SU-DHL-6 (cell line): Measurements from ENCODE around the gene RBM48.

ENCODE experiments used
- H2AFZ ChIP-seq: fragments of 200-600 bp; sonication (generic); 2 replicates; pipeline ENCODE4 v1.6.1; 2014; ENCODE audit warnings: low read depth, mild to moderate bottlenecking, moderate library complexity, mixed read lengths, antibody characterized with exemption, low read length; ENCODE audit not compliant: severe bottlenecking
- H3F3A ChIP-seq: fragments of 200-600 bp; shearing (Covaris generic); 2 replicates; pipeline ENCODE4 v1.6.0; 2016; ENCODE audit warnings: antibody characterized with exemption, mild to moderate bottlenecking; ENCODE audit not compliant: insufficient read depth
- H3K27ac ChIP-seq: fragments of 200-600 bp; sonication (generic); 2 replicates; pipeline ENCODE4 v1.5.1; 2016; ENCODE audit warnings: low read depth, mild to moderate bottlenecking, low read length, moderate library complexity, mixed read lengths
- H3K27me3 ChIP-seq: fragments of 200-600 bp; sonication (generic), shearing (Covaris generic); 2 replicates; pipeline ENCODE4 v1.6.0; 2014; ENCODE audit warnings: mild to moderate bottlenecking, low read length
- H3K36me3 ChIP-seq: fragments of 200-600 bp; sonication (generic); 2 replicates; pipeline ENCODE4 v1.6.1; 2014; ENCODE audit warnings: mild to moderate bottlenecking, low read length, mixed read lengths
- H3K4me2 ChIP-seq: fragments of 300-600, 200-600 bp; shearing (Covaris generic), sonication (generic); 2 replicates; pipeline ENCODE4 v1.6.0; 2014; ENCODE audit warnings: low read length, low read depth, mild to moderate bottlenecking; ENCODE audit not compliant: poor library complexity, severe bottlenecking
- H3K4me3 ChIP-seq: fragments of 200-600 bp; sonication (generic); 2 replicates; pipeline ENCODE4 v1.5.1; 2014; ENCODE audit warnings: antibody characterized with exemption, low read length, mild to moderate bottlenecking, mixed read lengths; ENCODE audit not compliant: insufficient read depth, poor library complexity, severe bottlenecking
- H3K79me2 ChIP-seq: fragments of 200-600 bp; sonication (generic); 2 replicates; pipeline ENCODE4 v1.6.1; 2014; ENCODE audit warnings: mild to moderate bottlenecking, low read length, moderate library complexity; ENCODE audit not compliant: insufficient read depth
- H3K9ac ChIP-seq: fragments of 200-600 bp; sonication (generic); 2 replicates; pipeline ENCODE4 v1.7.0; 2014; ENCODE audit warnings: mild to moderate bottlenecking, low read length
- H3K9me2 ChIP-seq: fragments of 200-600 bp; sonication (generic); replicated peaks from 2 replicates; pipeline ENCODE4 v1.6.1; 2014; ENCODE audit warnings: low read length; ENCODE audit not compliant: insufficient read depth
- H3K9me3 ChIP-seq: fragments of 200-600 bp; sonication (generic); 2 replicates; pipeline ENCODE4 v1.6.1; 2014; ENCODE audit warnings: low read length, mixed read lengths; ENCODE audit not compliant: insufficient read depth
- H4K20me1 ChIP-seq: fragments of 200-600 bp; sonication (generic); 2 replicates; pipeline ENCODE4 v1.6.1; 2014; ENCODE audit warnings: low read depth, mild to moderate bottlenecking, antibody characterized with exemption, low read length, moderate library complexity, mixed read lengths
- CTCF ChIP-seq: fragments of 200-600 bp; sonication (generic); IDR thresholded peaks from one replicate; pipeline ENCODE4 v1.5.1; 2017; ENCODE audit warnings: antibody characterized with exemption, mild to moderate bottlenecking, low read length, moderate library complexity; ENCODE audit not compliant: insufficient read depth, poor library complexity, severe bottlenecking
- EZH2phosphoT487 ChIP-seq: fragments of 200-600 bp; sonication (generic), shearing (Covaris generic); conservative IDR thresholded peaks from 2 replicates; pipeline ENCODE4 v1.6.1; 2018; ENCODE audit warnings: mild to moderate bottlenecking, antibody characterized with exemption, low read length, moderate library complexity, mixed read lengths

The RBM48 gene

GRCh38 chr7:92567460-92567859 lies 38.9 kb downstream of the RBM48 start:
- Histone ChIP-seq H3K9me2 (no peaks in the 10 kb centered on the region), H3K4me2 (no peak overlapping the region), H4K20me1 (peaks cover 1% of the 10 kb centered on the region; the same call in 1 of the 2 replicates), H3F3A (peaks cover 20% of the 10 kb centered on the region; the same call in 1 of the 2 replicates), H3K27ac (no peak overlapping the region), H3K4me3 (no peak overlapping the region), H3K9me3 (no peaks in the 10 kb centered on the region), H3K27me3 (no peaks in the 10 kb centered on the region), H3K9ac (no peak overlapping the region), H3K79me2 (0 out of 2 replicates have a peak, but pooled peaks cover 5% of the 10 kb centered on the region), H3K36me3 (peaks cover 58% of the 10 kb centered on the region; the same call in 1 of the 2 replicates), H2AFZ (no peak overlapping the region)
- TF ChIP-seq EZH2phosphoT487: no peak

GRCh38 chr7:92569137-92569536 lies 40.5 kb downstream of the RBM48 start:
- no peak overlapping the region for H3K4me2 ChIP-seq
- TF ChIP-seq CTCF: no peak
- no peak for TF ChIP-seq EZH2phosphoT487
- H3K4me3 ChIP-seq: no peak overlapping the region
- H3K79me2 ChIP-seq: 0 out of 2 replicates have a peak, but pooled peaks cover 5% of the 10 kb centered on the region
- H3K9me2 ChIP-seq: no peaks in the 10 kb centered on the region
- peaks cover 63% of the 10 kb centered on the region; the same call in 1 of the 2 replicates for H3K36me3 ChIP-seq
- no peak overlapping the region for H2AFZ ChIP-seq
- no peaks in the 10 kb centered on the region for H3K9me3 ChIP-seq
- peaks cover 2% of the 10 kb centered on the region; the same call in 1 of the 2 replicates for H4K20me1 ChIP-seq
- no peak overlapping the region for H3K9ac ChIP-seq
- no peaks in the 10 kb centered on the region for H3K27me3 ChIP-seq
- H3K27ac ChIP-seq: no peak overlapping the region
- peaks cover 22% of the 10 kb centered on the region; the same call in 1 of the 2 replicates for H3F3A ChIP-seq

GRCh38 chr7:92576296-92576695 lies 47.7 kb downstream of the RBM48 start:
- H3K36me3 ChIP-seq: peaks cover 92% of the 10 kb centered on the region
- H3K9ac ChIP-seq: no peak overlapping the region
- no peak overlapping the region for H3K4me2 ChIP-seq
- H3K9me3 ChIP-seq: no peaks in the 10 kb centered on the region
- H3K4me3 ChIP-seq: no peak overlapping the region
- H2AFZ ChIP-seq: no peak overlapping the region
- peaks cover 32% of the 10 kb centered on the region for H3K79me2 ChIP-seq
- H4K20me1 ChIP-seq: peaks cover 12% of the 10 kb centered on the region; the same call in 1 of the 2 replicates
- no peaks in the 10 kb centered on the region for H3K27me3 ChIP-seq
- no peak overlapping the region for H3K27ac ChIP-seq
- H3F3A ChIP-seq: peaks cover 31% of the 10 kb centered on the region; the same call in 1 of the 2 replicates
- no peak for TF ChIP-seq EZH2phosphoT487
- no peak for TF ChIP-seq CTCF
- no peaks in the 10 kb centered on the region for H3K9me2 ChIP-seq

- H3K27me3 ChIP-seq: no peaks in the 10 kb centered on the region
- no peak overlapping the region for H3K4me2 ChIP-seq
- peaks cover 54% of the 10 kb centered on the region for H4K20me1 ChIP-seq
Measured at GRCh38 chr7:92582948-92583347, 54.4 kb downstream of the RBM48 start.

More at GRCh38 chr7:92582948-92583347, 54.4 kb downstream of the RBM48 start:
- peaks cover 58% of the 10 kb centered on the region for H3K36me3 ChIP-seq
- H3K27ac ChIP-seq: no peak overlapping the region
- peaks cover 94% of the 10 kb centered on the region for H3K79me2 ChIP-seq
- no peak overlapping the region for H3K4me3 ChIP-seq
- H3F3A ChIP-seq: peaks cover 9% of the 10 kb centered on the region; the same call in 1 of the 2 replicates
- no peak overlapping the region for H3K9ac ChIP-seq
- TF ChIP-seq CTCF (no peak), EZH2phosphoT487 (no peak)
- H2AFZ ChIP-seq: no peak overlapping the region
- H3K9me3 ChIP-seq: no peaks in the 10 kb centered on the region
- H3K9me2 ChIP-seq: no peaks in the 10 kb centered on the region
